Liver (tissue), 3 donors: ENCODE measurements around the gene ZBTB4.

ENCODE experiments used
- EGR1 ChIP-seq, 2 donors: IDR thresholded peaks; 2 replicates each; pipeline ENCODE4 v1.6.1; 2016 to 2018; ENCODE audit warnings: antibody characterized with exemption in 2 of 2, low read depth in 2 of 2
- JUND ChIP-seq, 2 donors: IDR thresholded peaks; 2 replicates each; pipeline ENCODE4 v1.6.1; 2016; ENCODE audit warnings: antibody characterized with exemption in 2 of 2
- NR2F2 ChIP-seq: IDR thresholded peaks from 2 replicates; pipeline ENCODE4 v1.6.1; 2016; ENCODE audit warnings: antibody characterized with exemption
- SP1 ChIP-seq: IDR thresholded peaks from 2 replicates; pipeline ENCODE4 v1.6.1; 2018; ENCODE audit warnings: antibody characterized with exemption, mild to moderate bottlenecking
- TAF1 ChIP-seq: conservative IDR thresholded peaks from 2 replicates; pipeline ENCODE4 v1.6.1; 2016; ENCODE audit warnings: antibody characterized with exemption, mild to moderate bottlenecking
- YY1 ChIP-seq: IDR thresholded peaks from 2 replicates; pipeline ENCODE4 v1.6.1; 2016; ENCODE audit warnings: antibody characterized with exemption, mild to moderate bottlenecking
- TF ChIP-seq, protein P1 (sequence below): fragments of 150-350 bp; IDR thresholded peaks from 2 replicates; pipeline ENCODE4 v1.5.1; 2017; ENCODE audit warnings: improper control_type of control experiment, low read depth, low read length; ENCODE audit not compliant: missing input control
- TF ChIP-seq, protein P2 (sequence below): IDR thresholded peaks from 2 replicates; pipeline ENCODE4 v1.6.1; 2016; ENCODE audit warnings: antibody characterized with exemption
- donor health status: healthy.
- donor health status: healthy.

DNA sequence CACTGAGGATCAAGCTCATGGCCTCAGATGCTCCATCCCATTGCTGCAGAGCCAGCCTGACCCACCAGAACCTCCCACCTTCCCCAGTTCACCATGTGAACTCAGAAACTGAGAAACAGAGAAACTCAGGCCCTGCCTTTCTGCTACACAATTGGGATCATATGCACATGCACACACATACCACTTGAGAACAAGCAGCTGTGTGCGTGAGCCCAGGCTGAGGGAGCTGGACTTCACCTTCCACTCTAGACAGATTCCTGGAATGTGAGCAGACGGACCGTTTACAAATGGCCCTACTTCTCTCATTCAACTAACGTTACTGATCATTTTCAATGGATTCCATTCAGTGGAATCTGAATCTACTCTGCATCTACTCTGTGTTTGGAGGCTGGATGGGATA lies 55.8 kb downstream of the ZBTB4 start:
- TF ChIP-seq, protein P1, sequence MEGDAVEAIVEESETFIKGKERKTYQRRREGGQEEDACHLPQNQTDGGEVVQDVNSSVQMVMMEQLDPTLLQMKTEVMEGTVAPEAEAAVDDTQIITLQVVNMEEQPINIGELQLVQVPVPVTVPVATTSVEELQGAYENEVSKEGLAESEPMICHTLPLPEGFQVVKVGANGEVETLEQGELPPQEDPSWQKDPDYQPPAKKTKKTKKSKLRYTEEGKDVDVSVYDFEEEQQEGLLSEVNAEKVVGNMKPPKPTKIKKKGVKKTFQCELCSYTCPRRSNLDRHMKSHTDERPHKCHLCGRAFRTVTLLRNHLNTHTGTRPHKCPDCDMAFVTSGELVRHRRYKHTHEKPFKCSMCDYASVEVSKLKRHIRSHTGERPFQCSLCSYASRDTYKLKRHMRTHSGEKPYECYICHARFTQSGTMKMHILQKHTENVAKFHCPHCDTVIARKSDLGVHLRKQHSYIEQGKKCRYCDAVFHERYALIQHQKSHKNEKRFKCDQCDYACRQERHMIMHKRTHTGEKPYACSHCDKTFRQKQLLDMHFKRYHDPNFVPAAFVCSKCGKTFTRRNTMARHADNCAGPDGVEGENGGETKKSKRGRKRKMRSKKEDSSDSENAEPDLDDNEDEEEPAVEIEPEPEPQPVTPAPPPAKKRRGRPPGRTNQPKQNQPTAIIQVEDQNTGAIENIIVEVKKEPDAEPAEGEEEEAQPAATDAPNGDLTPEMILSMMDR, result no peak
- TF ChIP-seq, protein P2, sequence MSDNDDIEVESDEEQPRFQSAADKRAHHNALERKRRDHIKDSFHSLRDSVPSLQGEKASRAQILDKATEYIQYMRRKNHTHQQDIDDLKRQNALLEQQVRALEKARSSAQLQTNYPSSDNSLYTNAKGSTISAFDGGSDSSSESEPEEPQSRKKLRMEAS, result no peak
- no peak for TF ChIP-seq EGR1 (IDR thresholded peaks at IDR 0.05; ENCODE audit: low read depth in 2 of 2)
- TF ChIP-seq TAF1, result no peak
- TF ChIP-seq JUND (IDR thresholded peaks at IDR 0.05), result no peak
- no peak for TF ChIP-seq YY1
- TF ChIP-seq NR2F2, result no peak
- TF ChIP-seq SP1, result no peak
